HG02588 (cell line): ENCODE data around the gene ARFGAP2.

Source experiments
- ATAC-seq: cut with Tn5 transposase; IDR thresholded peaks from one replicate; pipeline ENCODE4 v1.9.1; 2021; ENCODE audit warnings: mild to moderate bottlenecking, moderate library complexity; ENCODE audit not compliant: unreplicated experiment

Gene ARFGAP2

GRCh38 chr11:47171856-47172255, 4.8 kb downstream of the ARFGAP2 start:
- no peak for ATAC-seq

GRCh38 chr11:47171061-47171838, 5.4 kb downstream of the ARFGAP2 start:
- ATAC-seq = no peak

GRCh38 chr11:47166368-47166767, 10.3 kb downstream of the ARFGAP2 start:
- ATAC-seq = no peak

DNA sequence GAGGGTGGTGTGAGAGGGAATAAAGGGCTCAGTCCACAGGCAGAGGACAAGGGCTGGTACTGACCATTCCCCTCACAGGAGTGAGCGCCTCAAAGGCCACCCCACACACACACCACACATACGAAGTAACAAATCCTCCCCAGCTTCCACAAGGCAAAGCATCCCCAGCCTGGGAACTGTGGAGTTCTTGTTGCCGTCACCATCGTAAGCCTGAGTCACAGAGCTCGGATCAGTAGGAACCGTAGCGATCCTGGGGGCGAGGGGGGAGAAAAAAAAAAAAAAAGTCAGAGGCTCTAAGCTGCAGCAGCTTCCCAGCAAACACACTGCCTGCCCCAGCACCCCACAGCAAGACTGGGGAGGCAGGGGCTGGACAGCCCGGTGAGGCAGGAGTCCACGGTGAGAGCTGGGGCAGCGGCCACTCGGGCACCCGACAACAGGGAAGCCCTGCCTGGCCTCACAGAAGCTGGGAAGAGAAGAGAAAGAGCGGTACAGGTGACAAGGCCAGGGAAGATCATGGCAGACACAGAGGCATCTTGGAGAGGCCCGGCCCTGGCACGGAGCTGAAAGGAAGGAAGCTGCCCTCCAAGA, 11.3 kb downstream of the ARFGAP2 start:
- ATAC-seq = no peak

- ATAC-seq = no peak
Observed at GRCh38 chr11:47164321-47164720, 12.4 kb downstream of the ARFGAP2 start.

DNA sequence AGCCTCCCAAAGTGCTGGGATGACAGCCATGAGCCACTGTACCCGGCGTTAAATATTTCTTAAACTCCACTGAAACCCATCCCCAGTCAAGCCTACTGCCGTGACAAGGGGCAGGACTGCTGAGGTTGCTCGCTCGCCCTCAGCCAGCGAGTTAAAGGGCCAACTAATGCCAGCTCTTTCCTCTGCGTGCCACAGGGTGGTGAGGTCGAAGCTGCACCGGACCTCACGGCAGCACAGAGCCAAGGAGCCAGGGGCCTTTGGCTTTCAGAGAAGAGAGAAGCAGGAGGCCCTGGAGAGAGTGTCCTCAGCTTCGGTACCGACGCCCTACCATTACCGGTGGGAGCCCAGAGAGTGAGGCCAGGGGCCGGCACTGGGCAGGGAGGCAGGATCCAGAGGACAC, 12.8 kb downstream of the ARFGAP2 start:
- ATAC-seq = no peak

DNA sequence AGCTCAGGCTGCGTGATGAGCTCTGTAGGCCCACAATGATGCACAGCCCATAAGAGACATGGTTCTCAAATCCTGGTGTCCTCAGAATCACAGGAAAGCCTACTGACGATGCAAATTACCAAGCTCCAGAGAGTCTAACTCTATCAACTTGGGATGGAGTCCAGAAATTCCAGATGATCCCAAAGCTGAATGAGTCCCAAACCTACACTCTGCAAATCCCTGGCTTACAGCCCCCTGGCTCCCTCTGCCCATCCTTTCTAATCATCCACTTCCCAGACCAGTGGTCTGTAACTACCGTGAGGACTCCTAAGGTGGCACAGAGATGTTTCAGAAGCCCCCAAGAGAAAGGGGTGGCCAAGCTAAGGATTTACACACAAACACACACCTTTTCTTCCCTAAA, 13.5 kb downstream of the ARFGAP2 start:
- ATAC-seq = no peak

DNA sequence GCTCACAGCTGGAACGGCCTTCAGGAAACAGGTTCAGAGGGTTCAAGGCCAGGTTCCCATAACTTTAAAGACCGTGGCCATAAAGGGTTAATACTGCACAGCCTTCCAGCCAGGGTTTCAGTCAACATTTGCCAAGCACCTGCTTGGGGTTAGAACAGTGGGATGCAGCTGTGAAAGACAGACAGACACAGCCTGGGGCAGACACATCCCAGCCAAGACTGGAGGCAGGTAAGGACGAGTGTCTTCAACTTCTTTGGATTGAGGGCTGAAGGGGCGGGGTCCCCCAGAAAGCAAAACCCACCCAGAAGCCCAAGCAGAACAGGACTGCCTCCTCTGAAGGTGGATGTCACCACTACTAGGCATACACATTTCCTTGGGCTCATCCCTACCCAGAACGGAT, 14.3 kb downstream of the ARFGAP2 start:
- ATAC-seq = no peak

DNA sequence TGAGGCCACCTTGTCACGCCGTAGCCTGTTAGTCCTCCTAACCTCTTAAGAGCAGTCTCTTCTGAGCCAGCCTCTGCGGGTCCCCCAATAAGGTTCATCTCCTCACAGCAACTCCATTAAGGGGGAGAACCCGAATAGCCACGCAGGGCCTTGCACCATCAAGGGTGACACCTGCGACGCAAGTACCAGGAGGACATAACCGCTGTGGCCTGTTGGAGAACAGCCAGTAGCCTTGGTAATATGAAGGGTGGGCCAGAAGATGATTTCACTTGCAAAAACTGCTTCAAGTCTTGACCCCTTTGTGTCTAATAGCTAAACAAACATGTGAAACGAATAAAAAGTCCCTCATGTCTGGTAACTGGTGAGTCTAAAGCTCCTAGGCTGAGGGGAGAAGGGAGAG, 14.8 kb downstream of the ARFGAP2 start:
- ATAC-seq = no peak

DNA sequence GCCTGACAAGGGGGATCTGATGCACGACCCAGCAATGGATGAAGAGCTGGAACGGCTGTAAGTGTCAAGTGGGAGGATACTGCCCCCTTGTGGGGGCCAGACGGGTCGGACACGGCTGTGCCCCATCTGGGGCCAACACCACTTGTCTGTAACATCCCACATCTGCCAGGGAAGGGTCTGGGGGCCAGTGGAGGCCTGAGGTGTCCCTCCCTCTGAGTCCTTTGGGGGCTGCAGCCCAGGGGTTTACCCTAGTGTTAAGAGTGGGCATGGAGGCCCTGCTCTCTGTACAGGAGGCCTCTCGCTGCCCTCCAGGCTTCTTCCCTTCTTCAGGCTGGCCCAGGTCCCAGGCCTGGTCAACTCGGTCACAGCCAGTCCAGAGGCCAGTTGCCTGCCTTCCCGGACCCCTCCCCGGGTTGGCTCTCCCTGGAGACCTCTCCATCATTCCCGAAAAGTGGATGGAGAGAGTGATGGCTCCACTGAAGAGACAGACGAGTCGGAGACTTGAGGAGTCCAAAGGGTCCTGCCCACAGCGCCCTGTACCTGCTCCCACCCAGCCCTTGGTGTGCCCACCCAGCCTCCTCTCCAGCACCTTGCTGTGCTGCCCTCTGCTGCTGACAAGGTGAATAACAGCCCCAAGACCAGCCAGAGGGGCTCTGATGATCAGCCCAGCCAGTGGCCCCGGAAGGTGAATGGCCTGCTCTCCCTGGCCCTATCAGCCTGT, 15.4 kb downstream of the ARFGAP2 start:
- peak; percentile 55 for ATAC-seq

DNA sequence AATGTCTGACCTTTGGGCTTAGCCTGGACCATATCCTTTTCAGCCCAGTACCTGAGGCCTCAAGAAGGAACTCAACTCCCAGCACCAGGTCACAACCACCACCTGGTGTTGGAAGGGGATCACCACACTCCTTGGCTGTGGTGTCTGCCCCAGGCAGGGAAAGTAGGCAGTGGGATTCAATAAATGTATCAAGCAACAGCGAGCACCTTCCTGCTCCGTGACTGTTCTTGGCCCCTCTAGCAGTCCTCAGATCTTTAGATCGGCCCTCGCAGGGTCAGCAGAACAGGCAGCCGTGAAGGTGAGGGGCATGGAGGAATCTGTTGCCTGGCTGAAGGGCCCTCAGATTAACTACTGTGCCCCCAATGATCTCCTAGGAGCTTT, 15.9 kb downstream of the ARFGAP2 start:
- ATAC-seq = no peak

DNA sequence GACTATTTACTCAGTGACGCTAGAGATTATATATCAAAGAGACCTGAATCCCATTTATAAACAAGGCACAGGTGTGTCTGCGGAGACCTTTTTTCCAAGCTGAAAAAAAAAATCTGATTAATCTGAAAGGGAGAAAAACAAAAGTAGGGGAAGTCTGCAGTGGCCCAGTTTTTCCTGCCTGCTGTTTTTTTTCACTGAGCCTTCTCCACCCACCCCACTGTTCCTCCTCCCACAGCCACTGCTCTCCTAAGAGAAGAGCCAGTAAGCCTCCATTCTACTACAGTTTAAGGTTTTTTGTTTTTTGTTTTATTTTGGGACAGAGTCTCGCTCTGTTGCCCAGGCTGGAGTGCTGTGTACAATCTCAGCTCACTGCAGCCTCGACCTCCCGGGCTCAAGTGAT, 18.4 kb downstream of the ARFGAP2 start:
- ATAC-seq = no peak

- ATAC-seq = no peak
Observed at GRCh38 chr11:47157805-47158204, 18.9 kb downstream of the ARFGAP2 start.

DNA sequence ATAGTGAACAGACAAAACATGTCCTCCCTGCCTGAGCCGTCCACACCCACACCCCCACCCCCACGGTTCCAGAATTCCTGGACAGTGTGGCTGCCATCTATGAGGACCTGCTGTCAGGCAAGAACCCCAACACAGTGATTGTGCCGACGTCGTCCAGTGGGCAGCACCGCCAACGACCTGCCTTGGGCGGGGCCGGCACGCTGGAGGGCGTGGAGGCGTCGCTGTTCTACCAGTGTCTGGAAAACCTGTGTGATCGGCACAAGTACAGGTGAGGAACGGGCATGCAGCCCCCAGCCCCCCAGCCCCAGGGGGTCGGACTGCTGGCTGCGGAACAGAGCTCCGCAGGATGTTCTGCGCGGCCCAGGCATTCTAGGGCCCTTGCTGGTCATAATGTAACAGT, 19.7 kb downstream of the ARFGAP2 start:
- ATAC-seq = no peak

DNA sequence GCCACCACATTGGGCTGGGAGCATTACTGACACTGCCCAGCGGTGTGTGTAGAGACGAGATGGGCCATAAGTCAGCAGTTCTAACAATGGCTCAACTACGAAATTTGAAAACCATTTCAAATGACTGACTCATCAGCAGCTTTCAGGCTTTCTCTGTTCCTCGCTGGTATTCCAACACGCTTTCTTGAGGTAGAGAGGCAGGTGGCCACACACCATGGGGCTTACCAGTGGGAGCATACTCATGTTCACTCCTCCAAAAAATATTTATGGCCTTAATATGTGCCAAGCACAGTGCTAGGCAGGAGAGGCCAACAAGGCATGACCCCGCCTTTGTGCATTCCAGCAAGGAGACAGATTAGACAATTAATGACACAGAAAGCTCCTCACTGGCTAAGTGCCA, 20.3 kb downstream of the ARFGAP2 start:
- no peak for ATAC-seq

DNA sequence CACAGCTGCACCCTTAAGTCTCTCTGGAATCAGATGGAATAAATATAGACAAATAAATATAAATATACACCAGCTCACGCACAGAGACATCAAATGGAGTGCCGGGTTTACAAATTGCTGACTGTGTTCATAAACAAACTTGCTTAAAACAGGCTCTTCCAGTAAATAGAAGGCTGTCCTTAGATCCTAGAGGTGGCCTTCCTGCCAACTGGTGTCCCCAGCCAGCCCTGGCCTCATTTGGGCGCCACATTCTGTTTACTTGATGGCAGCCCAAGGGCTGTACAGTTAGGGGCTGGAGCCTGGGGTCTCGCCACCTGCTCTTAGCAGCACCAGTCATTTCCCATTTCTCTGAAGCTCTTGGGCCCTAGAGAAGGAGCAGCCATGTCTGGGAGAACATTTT, 20.8 kb downstream of the ARFGAP2 start:
- no peak for ATAC-seq

DNA sequence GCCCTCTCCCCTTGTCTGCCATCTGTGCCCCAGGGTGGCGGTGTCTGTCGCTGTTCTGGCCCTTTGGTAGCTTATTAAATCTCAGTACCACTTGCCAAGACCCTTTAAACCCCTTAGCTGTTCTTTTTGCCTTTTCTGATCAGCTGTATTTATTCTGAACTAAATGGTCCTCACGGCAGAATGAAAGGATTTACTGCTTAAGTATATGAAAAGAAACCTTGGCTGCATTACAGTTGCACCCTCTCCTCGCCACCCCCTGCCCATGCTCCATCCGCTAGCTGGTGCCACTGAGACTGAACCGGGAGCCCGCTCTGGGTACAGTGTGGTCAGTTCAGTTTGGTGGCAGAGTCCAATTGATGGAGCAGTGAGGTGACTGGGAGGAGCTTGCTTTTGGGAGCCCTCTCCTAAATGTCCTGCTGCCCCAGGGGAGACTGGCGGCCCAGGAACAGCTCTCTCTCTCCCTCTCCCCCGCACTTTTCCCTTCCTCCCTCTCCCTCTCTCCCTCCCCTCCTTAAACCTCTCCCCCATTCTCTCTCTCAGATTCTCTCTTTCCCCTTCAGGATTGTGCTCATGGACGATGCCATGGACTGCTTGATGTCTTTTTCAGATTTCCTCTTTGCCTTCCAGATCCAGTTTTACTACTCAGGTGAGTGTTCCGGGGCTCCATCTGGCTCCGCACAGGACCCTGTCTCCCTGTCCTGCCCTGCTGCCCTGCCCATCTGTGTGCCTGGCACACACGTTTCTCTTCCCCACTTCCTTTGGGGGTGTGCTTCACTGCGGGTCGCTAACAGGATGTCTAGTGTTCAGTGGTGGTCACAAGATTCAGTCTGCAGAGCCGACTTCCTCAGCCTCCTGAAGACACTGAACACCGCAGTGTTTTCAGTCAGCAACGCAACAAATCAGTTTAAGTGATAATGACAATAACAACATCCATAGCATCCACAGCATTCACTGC, 21.8 kb downstream of the ARFGAP2 start:
- ATAC-seq = no peak

DNA sequence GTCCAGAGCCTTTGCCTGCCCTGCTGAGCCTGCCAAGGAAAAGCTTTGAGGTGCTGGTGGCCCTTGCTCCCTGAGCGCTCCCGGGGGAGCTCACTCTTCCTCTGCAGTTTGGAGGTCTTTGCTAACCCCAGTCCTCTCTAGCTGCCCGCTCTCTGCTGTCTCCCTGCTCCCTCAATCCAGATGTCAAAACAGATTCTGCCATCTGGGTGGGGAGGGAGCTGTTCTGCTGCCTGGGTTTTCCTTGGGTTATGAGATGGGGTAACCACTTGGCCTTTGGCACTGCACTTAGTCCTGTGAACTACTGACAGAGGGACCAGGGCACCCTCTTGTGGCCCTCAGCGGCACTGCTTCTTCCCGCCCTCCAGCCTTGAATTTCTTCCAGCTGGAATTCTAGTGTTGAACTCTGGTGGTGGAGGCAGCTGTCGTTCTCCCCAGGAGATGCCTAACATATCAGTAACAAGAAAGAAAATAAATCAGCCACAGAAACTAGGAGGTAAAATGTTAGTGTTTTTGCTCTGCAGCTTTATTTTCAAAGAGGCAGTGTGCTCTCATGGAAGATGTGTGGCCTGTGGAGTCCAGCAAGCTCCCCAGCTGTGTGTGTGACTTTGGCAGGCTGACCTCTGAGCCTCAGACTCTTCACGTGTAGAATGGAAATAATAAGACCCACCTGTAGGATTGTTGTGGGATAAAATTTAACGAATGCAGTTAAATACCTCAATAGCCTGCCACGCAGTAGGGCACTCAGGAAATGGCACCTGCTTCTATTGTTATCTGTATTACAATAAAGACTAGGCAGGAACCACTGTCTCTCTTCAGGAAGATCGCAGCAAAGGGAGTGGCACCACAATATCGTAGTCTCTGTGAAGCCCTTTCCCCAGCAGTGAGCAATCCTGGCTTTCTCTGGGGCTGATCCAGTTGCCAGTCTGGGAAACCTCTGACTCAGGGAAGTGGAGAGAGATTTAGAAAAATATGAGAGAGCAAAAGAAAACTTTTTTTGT, 23.4 kb downstream of the ARFGAP2 start:
- ATAC-seq = peak; percentile 41

GRCh38 chr11:47152126-47152952, 24.3 kb downstream of the ARFGAP2 start:
- ATAC-seq = no peak
